GM19372 (cell line): ENCODE measurements around the gene COL25A1.
"Not testable (repeated sequence)": the region's sequence is repeated elsewhere in the genome, so short reads cannot be mapped to it uniquely, and the experiment has no call there.

ENCODE experiments used
- ATAC-seq: cut with Tn5 transposase; IDR thresholded peaks from one replicate; pipeline ENCODE4 v1.9.1; 2021; ENCODE audit warnings: mild to moderate bottlenecking, low read depth, moderate library complexity; ENCODE audit not compliant: unreplicated experiment

COL25A1 gene

DNA sequence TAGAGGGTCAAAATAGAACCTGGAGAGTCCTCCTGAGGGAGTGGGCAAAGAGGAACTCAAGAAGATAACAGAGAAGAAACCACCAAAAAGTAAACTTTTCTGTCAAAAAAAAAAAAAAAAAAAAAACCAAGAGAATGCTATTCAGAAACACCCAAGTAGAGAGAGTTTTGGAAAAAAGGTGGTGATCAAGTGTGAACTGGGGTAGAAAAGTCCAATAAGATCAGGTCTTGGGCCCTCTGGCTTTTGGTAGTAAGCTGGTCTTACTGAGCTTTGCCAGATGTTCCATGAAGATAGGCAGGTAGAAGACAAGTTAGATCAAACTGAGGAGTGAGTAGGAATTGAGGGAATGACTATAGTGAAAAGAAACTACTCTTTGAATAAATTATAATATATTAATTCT lies 167.5 kb downstream of the COL25A1 start:
- ATAC-seq, result no peak

DNA sequence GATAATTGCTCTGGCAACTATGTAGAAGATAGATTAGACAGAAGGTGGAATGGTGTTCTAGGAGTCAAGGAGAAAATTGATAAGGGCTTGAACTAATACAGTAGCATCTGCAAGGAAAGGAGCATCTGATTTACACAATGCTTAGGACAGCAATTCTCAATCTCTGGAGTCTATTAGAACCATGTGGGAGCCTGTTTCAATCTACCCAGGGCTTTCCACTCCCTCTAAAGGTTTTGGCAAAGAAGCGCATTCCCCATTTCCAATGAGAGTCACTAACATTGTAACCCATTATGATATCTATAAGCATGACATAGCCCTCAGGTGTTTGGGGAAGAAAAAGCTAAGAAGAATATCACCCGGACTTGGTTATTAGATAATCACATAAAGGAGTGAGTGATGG lies 168.2 kb downstream of the COL25A1 start:
- ATAC-seq, result no peak

DNA sequence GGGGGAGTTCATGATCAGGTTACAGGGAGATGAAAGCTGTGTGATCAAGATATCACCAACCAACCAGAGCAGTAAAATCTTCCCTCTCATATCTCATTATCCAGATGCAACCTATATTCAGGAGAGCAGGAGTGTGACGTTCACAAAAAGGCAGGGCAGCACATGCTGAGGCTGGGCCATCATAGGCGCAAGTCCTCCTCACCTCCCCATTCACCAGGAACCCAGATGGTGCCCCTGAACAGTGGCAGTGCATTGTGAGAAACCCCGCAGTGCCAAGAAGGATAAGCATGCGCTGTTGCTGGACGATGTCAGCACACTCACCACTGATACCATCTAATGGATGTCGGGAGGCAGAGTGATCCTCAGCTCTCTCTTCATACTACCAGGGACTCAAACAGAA lies 170.9 kb downstream of the COL25A1 start:
- ATAC-seq, result no peak

DNA sequence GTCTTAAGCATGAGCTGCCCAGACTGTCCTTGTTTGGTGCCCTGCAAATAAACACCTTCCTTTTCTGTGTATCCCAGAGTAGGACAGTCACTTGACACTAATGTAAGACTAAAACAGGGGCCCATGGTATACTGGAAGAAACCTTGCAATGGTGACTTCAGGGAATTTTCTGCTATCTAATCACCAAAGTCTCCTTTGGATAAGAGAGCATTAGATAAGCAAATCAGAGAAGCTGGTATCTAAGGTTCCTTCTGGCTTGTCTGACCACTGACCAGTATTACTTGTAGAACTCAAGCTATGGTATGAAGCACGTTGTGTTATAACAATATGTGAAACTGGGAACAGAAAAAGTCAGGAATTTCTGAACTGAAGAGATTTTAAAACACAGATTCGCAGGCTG lies 173.9 kb downstream of the COL25A1 start:
- ATAC-seq, result no peak

DNA sequence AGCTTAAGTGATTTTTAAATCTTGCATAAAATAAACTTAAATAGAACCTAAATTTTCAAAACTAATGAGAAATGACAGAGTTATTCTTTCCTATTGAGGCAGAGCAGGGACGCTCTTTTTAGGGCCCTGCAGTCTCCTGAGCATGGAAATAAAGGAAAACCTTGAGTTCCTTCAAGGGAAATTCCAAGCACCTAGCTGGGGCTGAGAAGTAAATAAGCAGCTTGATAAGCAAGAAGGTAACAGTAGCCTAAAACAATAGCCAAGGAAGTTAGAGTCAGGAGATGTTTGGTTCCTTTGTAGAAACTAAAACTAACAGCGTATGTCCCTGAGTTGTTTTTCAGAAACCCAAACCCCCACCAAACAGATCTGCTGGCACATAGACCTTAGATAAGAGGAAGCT lies 174.6 kb downstream of the COL25A1 start:
- ATAC-seq, result no peak

DNA sequence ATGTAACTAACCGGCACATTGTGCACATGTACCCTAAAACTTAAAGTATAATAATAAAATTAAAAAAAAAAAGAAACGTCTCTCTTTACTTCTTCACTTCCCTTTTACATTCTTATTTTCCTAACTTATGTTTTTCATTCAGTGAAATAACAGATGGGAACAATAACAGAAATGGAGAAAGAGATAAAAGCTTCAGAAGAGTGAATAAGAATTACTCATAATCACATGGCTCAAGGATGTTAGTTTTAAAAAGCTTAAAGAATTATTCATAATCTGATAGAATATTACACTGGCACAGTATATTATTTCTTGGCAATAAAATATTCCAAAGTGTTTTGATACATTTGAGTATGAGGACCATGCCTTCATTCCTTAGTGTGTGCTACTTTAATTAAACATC lies 175.6 kb downstream of the COL25A1 start:
- no peak for ATAC-seq

DNA sequence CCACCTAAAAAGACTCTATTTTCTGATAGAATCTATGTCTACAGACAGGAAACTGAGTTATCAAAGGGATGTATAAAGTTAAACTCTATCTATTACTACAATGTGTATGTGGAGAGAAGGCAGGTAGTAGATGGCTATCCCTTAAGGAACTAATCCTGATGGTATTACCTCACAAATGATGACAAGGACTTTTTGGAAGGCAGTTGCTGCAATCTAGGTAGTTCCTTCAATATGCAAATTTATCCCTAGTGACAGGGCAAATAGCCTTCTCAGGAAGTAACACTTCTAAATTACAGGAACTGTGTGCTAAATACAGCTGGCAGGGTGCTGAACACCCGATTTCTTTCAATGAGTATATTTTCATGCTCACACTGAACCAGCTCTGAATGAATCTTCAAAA lies 177.4 kb downstream of the COL25A1 start:
- no peak for ATAC-seq

DNA sequence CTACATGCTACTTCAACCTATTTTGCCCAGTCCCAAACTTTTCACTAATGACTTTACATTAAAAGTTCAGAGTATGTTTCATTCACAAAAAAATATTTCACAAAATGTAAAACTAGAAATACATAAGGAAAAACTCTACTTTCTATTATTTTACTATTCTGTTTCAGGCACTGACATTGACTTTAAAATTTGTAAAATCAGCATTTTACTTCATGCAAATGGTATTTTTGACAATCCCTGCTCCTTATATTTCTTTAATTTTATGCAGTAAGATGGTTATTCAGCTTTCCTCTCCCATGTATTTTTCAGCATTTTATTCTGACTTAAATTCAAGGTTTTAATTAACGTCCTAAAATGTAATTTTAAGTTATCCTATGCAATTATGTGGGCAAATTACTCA lies 178.5 kb downstream of the COL25A1 start:
- no peak for ATAC-seq

DNA sequence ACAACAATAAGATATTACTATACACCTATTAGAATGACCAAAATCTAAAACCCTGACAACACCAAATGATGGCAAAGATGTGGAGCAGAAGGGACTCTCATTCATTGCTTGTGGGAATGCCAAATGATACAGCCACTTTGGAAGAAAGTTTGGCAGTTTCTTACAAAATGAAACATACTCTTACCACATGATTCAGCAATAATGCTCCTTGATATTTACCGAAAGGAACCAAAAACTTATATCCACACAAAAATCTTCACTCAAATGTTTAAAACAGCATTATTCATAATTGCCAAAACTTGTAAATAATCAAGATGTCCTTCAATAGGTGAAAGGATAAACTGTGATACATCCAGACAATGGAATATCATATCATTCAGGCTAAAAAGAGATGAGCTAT lies 180.9 kb downstream of the COL25A1 start:
- ATAC-seq, result no peak

DNA sequence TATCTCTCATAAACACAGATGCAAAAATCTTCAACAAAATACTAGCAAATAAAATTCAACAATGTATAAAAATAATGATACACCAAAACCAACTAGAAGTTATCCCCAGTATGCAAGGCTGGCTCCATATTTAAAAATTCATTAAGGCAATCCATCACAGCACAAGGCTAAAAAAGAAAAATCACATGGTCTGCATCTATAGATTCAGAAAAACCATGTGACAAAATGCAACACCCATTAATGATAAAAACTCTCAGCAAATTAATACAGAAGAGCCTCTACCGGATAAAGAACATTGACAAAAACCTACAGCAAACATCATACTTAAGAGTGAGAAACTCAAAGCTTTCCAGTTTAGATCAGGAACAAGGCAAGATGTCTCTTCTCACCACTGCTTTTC lies 182.6 kb downstream of the COL25A1 start:
- no peak for ATAC-seq

DNA sequence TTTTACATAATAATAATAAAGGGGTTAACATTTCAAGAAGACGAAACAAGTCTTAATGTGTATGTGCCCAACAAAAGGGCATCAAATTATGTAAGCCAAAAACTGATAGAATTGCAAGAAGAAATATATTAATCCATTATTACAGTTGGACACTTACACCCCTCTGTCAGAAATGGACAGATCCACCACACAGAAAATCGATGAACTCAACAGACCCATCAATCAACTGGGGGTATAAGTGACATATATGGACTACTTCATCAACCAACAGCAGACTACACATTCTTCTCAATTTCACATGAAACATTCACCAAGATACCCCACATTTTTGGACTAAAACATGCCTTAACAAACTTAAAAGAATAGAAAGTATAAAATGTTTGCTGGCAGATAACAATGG lies 183.8 kb downstream of the COL25A1 start:
- no peak for ATAC-seq

DNA sequence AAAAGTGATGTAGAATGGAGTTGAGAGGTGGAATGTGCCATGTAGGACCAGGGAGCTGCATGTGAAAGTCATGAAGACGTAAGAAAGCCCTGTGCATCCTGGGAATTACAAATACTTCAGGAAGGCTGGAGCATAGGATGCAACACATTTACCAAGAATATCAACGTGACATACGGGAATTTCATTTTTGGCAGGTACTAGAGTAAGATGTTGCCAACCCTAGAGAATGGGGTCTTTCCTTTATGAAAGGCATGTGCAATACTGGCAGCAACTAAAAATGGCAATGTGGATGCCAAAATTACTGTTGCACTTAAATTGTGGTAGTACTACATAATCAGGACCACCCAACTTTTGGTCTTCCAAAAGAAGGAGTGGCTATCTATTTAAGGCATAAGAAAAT lies 188.0 kb downstream of the COL25A1 start:
- ATAC-seq, result no peak

DNA sequence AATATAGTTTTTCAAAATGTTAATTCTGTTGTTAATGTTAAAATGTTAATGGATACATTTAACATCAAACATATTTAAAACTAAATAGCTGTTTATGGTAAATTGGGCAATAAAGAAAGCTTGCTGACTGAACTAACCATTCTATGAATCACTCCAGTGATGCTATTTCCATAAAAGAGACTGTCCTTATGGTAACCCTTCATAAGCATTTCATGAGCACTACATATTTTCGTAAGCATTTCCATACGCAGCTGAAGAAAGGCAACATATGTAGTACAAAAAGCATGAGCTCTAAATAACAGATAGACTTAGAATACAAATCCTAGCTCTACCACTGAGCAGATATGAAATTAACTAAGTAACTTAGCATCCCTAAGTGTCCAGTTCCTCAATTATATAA lies 188.9 kb downstream of the COL25A1 start:
- ATAC-seq, result no peak

DNA sequence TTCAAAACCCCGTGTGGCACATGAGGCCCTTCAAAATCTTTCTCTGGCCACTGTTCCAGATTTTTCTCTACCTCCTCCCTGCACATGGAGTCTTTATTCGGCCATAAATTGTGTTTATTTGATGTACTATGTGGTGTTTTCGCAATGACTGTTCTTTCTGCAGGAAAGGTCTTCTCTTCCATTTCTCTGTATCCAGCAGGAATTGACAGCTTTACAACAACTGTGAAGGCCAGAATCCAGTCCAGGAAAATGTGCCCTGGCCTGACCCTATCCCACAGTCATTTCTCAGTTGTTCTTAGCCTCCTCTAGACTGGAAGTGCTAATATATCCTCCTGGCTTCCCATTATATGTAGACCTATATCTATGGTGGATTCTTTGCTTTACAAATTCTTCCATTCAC lies 191.4 kb downstream of the COL25A1 start:
- ATAC-seq, result no peak

DNA sequence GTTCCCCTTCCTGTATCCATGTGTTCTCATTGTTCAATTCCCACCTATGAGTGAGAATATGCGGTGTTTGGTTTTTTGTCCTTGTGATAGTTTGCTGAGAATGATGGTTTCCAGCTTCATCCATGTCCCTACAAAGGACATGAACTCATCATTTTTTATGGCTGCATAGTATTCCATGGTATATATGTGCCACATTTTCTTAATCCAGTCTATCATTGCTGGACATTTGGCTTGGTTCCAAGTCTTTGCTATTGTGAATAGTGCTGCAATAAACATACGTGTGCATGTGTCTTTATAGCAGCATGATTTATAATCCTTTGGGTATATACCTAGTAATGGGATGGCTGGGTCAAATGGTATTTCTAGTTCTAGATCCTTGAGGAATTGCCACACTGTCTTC lies 194.2 kb downstream of the COL25A1 start:
- ATAC-seq, result not testable (repeated sequence)

DNA sequence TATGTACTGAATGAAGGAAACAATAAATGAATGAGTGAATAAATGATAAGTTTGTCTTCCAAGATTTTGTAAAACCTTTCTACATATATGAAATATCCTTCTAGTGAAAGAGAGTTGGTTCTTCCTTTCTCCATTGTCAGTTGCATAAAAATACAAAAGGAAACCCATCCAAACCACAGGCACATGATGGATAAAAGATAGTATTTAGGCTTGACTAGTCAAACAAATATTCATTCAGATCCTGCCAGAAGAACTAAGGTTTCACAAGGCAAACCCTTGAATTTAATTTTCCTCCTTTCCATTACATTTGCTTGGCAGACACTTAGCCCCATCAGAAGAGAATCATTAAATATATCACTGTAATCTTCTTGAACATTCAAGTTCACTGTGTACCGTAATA lies 208.4 kb downstream of the COL25A1 start:
- ATAC-seq, result no peak

DNA sequence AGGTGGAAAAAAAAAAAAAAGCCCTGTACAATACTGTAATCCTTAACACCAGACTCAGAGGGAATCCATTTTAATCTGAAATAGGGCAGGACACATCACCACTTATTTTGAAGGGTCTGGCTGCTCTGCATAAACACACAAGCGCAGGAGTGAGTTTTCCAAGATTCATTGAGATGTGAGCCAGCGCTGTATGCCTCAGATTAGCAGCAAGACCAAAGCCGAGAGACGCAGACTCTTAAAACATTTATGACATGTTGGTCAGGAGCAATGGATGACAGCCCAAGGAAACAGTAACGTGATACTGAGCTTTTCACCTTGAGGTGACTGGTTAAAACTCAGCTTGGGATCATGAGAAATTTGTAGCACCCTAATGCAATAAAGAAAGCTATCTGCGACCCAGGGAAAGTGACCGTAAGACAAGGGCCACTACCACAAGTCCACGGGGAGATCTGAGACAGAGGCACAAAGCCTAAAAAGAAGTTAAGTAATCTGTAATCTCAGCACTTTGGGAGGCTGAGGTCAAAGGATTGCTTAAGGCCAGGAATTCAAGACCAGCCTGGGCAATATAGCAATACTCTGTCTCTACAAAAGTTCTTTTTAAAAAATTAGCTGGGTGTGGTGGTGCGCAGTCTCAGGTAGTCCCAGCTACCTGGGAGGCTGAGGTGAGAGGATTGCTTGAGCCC lies 210.6 kb downstream of the COL25A1 start:
- no peak for ATAC-seq

DNA sequence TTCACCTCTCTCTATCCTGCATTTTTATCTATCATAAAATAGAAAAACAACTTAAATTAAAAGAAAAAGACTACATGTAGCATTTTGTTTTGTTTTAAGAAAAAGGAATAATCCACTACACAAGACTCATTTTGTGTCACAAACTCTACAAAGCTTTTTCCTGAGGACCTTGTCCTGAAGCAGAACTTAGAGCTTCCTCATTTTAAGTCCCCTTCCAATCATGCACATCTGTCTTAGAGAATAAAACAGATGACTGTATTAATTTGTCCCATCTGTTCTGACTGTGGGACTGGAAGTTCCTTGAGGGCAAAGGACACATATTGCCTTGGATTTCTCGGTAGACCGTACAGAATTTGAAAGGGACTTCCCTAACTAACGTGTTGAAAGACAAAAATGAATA lies 218.5 kb downstream of the COL25A1 start:
- no peak for ATAC-seq

DNA sequence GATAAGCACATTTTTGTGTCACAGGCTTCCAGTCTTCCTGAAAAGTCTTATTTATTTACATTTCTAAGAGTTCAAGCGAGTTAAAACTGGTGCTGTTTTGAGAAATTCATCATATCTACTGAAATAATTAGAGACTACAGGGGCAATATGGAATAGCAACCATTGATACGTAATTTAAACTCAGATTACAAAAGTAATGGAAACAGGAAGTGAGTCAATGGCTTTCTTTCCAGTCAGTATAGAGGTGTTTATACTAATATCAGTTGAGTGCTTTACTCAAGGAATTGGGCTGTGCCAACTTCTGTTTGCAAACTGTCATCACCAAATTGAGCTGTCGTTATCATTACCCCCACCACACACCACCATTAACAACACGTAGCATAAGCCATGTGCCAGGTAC lies 222.7 kb downstream of the COL25A1 start:
- no peak for ATAC-seq

DNA sequence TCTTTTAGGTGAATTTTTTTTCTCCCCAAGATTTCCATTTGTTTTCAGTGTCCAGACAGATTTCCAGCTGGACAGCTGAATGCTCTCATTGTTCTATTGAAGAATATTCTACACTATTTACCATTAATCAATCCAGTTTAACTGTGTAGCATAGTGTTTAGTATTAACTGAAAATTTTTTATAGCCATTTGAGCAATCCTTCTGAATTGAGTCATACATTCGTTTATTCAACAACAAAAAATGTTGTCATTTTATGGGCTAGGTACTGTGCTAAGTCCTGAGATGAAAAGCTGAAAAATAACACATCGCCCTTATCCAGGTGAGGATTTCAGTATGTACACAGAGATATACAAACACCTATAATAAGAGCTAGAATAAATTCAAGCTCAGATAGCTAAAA lies 223.3 kb downstream of the COL25A1 start:
- no peak for ATAC-seq

DNA sequence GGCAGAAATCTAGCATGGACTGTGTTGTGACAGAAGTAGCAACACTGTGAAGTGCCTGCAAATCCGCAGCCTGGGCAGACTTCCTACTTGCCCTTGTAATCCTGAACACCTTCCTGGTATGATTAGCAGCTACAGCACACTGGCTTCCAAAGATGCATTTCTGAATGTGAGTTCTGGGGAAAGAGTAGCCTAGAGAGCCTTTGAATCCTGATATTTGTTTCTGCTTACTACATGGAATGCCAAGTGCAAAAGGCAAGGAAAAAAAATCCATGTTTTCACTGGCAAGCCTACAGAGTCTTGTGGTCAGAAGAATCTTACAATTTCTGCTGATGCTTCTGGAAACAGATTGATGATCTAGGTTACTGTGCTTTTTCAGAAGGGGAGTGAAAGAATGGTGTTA lies 223.7 kb downstream of the COL25A1 start:
- ATAC-seq, result no peak

DNA sequence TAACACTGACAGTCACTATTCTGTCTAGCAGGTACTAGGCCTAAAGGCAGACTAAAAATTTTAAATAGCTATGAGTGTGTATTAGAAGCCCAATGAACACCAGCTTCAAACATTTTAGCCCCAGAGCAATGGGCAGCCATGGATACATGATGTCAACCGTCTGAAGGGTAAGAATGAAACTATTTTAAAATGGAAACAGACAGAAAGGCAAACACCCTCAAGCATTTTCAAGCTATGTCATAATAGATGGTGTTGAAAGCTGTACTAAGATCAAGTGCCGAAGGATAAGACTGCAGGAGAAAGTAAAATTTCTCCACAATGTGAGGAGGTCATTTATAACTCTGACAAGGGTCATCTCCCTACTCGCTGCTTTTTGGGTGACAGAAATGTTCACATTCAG lies 225.0 kb downstream of the COL25A1 start:
- no peak for ATAC-seq

DNA sequence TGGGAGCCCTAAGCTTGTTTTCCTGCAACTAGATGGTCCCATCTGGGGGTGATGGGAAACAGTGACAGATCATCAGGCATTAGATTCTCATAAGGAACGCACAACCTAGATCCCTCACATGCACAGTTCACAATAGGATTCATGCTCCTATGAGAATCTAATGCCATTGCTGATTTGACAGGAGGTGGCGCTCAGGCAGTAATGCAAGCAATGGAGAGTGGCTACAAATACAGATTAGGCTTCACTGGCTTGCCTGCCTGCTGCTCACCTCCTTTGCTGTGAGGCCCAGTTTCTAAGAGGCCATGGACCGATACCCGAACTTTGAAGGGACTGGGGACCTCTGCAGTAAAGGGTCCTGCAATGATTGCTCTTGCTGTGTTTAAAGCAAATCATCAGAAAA lies 225.7 kb downstream of the COL25A1 start:
- ATAC-seq, result not testable (repeated sequence)
